ENCODE measurements around the gene CDK6. TPM values are rescaled to one million over a fixed set of nuclear protein-coding genes. Genes with fewer than 3 reads are reported as not detected.

The CDK6 gene
- total RNA-seq, 2 donors from 2014 or later: 28.5 to 36.6 TPM

- Histone ChIP-seq H3K4me3 (ENCODE audit: low read length) (peak overlapping the region; percentile 95), H3K9me3 (ENCODE audit: control insufficient read depth, low read length) (no peaks in the 10 kb centered on the region), H3K9ac (ENCODE audit: extremely low read depth, low read length, poor library complexity, severe bottlenecking) (no peak overlapping the region), H3K27me3 (ENCODE audit: control insufficient read depth, insufficient read depth, low read length, poor library complexity, severe bottlenecking) (no peaks in the 10 kb centered on the region), H3K27ac (ENCODE audit: low read depth, low read length) (no peak overlapping the region), H3K36me3 (ENCODE audit: control insufficient read depth, insufficient read depth, low read length) (peaks cover 24% of the 10 kb centered on the region), H3K4me1 (ENCODE audit: control insufficient read depth, insufficient read depth, low read length) (peaks cover 4% of the 10 kb centered on the region)
- no peak overlapping the region for H3K4me3 Mint-ChIP-seq
- no peaks in the 10 kb centered on the region for H3K9me3 Mint-ChIP-seq
- peaks cover 3% of the 10 kb centered on the region for H3K27me3 Mint-ChIP-seq (ENCODE audit: insufficient read depth)
- no peak for DNase-seq
- peaks cover 32% of the 10 kb centered on the region for H3K4me1 Mint-ChIP-seq
- H3K27ac Mint-ChIP-seq: no peak overlapping the region
- TF ChIP-seq CTCF (conservative IDR thresholded peaks at IDR 0.05): no peak
- WGBS, 2 experiments (ENCODE audit: insufficient coverage in 1 of 2, insufficient read length in 1 of 2): 100% methylated on average over 1 of the region's 1 CpG; no CpG with 5 or more reads in 1 of the 2 experiments
- H3K36me3 Mint-ChIP-seq (ENCODE audit: low read depth): peaks cover 2% of the 10 kb centered on the region
Observed at GRCh38 chr7:92830027-92830426, 6.3 kb downstream of the CDK6 start.

- no peak overlapping the region for H3K9ac ChIP-seq (ENCODE audit: extremely low read depth, low read length, poor library complexity, severe bottlenecking)
- H3K36me3 ChIP-seq (ENCODE audit: control insufficient read depth, insufficient read depth, low read length): peaks cover 24% of the 10 kb centered on the region
- Mint-ChIP-seq H3K27me3 (ENCODE audit: insufficient read depth) (peaks cover 3% of the 10 kb centered on the region), H3K36me3 (ENCODE audit: low read depth) (peaks cover 2% of the 10 kb centered on the region), H3K27ac (no peak overlapping the region), H3K4me1 (peaks cover 32% of the 10 kb centered on the region), H3K9me3 (no peaks in the 10 kb centered on the region), H3K4me3 (no peak overlapping the region)
- TF ChIP-seq CTCF (conservative IDR thresholded peaks at IDR 0.05): no peak
- no peak for DNase-seq
- no peak overlapping the region for H3K27ac ChIP-seq (ENCODE audit: low read depth, low read length)
- peaks cover 4% of the 10 kb centered on the region for H3K4me1 ChIP-seq (ENCODE audit: control insufficient read depth, insufficient read depth, low read length)
- 94 to 95% methylated on average over 3 of the region's 3 CpGs for WGBS, 2 experiments (ENCODE audit: insufficient coverage in 1 of 2, insufficient read length in 1 of 2)
- H3K4me3 ChIP-seq (ENCODE audit: low read length): no peak overlapping the region
- no peaks in the 10 kb centered on the region for H3K27me3 ChIP-seq (ENCODE audit: control insufficient read depth, insufficient read depth, low read length, poor library complexity, severe bottlenecking)
- no peaks in the 10 kb centered on the region for H3K9me3 ChIP-seq (ENCODE audit: control insufficient read depth, low read length)
Observed at GRCh38 chr7:92827464-92828120, 8.8 kb downstream of the CDK6 start.

- Histone ChIP-seq H3K4me1 (ENCODE audit: control insufficient read depth, insufficient read depth, low read length) (peaks cover 4% of the 10 kb centered on the region), H3K9ac (ENCODE audit: extremely low read depth, low read length, poor library complexity, severe bottlenecking) (no peak overlapping the region), H3K27ac (ENCODE audit: low read depth, low read length) (no peak overlapping the region), H3K27me3 (ENCODE audit: control insufficient read depth, insufficient read depth, low read length, poor library complexity, severe bottlenecking) (no peaks in the 10 kb centered on the region), H3K4me3 (ENCODE audit: low read length) (no peak overlapping the region), H3K9me3 (ENCODE audit: control insufficient read depth, low read length) (no peaks in the 10 kb centered on the region), H3K36me3 (ENCODE audit: control insufficient read depth, insufficient read depth, low read length) (peaks cover 14% of the 10 kb centered on the region)
- WGBS, 2 experiments (ENCODE audit: insufficient coverage in 1 of 2, insufficient read length in 1 of 2): 97 to 100% methylated on average over 1 to 3 of the region's 3 CpGs
- Mint-ChIP-seq H3K27me3 (ENCODE audit: insufficient read depth) (no peaks in the 10 kb centered on the region), H3K4me3 (no peak overlapping the region), H3K36me3 (ENCODE audit: low read depth) (no peaks in the 10 kb centered on the region), H3K9me3 (no peaks in the 10 kb centered on the region), H3K4me1 (peaks cover 21% of the 10 kb centered on the region), H3K27ac (no peak overlapping the region)
- no peak for TF ChIP-seq CTCF (conservative IDR thresholded peaks at IDR 0.05)
- DNase-seq: no peak
Observed at GRCh38 chr7:92826258-92826938, 10.0 kb downstream of the CDK6 start.
